ENCODE data around the gene TTC7B.

The TTC7B gene

DNA sequence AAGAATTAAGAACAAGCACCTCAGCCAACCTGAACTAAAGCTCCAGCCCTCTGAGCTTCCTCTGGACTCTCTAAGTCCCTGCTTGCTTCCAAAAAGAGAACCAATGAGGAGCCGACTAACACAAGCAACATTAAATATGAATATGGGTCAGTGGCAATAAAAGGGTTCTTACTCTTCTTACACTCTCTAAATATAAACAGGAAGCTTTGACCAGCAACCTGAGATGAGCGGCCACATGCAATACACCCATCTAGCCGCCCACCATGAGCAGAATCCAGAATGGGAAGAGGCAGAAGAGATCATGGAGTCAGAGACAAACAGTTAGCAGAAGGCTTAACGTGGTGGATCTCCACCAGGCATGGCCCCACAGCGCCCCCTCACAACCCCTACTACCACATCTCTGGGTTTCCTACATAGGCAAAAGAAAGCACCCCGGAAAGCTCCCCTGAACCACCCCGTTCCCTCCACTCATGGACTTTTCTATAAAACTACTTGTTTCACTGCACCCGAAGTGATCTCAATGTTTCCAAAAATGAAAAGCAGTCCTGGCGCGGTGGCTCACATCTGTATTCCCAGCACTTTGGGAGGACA, 59.4 kb downstream of the TTC7B start:
- TF ChIP-seq, protein P1, sequence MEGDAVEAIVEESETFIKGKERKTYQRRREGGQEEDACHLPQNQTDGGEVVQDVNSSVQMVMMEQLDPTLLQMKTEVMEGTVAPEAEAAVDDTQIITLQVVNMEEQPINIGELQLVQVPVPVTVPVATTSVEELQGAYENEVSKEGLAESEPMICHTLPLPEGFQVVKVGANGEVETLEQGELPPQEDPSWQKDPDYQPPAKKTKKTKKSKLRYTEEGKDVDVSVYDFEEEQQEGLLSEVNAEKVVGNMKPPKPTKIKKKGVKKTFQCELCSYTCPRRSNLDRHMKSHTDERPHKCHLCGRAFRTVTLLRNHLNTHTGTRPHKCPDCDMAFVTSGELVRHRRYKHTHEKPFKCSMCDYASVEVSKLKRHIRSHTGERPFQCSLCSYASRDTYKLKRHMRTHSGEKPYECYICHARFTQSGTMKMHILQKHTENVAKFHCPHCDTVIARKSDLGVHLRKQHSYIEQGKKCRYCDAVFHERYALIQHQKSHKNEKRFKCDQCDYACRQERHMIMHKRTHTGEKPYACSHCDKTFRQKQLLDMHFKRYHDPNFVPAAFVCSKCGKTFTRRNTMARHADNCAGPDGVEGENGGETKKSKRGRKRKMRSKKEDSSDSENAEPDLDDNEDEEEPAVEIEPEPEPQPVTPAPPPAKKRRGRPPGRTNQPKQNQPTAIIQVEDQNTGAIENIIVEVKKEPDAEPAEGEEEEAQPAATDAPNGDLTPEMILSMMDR (IDR thresholded peaks at IDR 0.05; ENCODE audit: low read depth, low read length, missing control alignments), result peak; percentile 13
- DNase-seq (ENCODE audit: low read depth), result no peak
- no peak overlapping the region for H3K4me3 ChIP-seq (ENCODE audit: low read depth, low read length)

DNA sequence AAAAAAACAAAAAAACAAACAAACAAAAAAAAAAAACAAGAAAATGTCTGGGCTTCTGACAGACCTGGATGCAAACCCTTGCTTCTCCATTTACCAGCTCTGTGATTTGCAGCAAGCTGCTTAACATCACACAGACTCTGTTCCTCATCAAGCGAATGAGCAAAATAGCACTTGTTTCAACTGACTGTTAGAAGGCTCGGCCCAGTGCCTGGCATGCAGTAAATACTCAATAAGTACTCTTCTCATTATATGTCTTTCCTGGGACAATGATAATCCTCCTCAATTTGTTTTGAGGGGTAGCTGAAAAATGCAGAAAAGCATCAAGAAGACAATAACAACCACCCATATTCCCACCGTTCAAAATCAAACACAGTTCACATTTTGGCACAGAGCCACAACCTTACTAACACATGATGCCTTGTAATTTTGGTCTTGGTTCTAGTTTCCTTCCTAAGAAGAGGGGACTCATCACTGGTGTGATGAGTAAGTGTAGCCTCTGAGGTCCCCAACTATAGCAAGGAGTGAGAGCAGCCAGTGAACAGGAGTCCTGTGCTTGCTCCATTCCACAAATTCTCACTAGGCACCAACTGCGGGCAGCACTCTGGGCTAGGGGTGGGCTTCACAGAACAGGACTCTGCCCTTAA, 60.4 kb downstream of the TTC7B start:
- DNase-seq (ENCODE audit: low read depth), result no peak

DNA sequence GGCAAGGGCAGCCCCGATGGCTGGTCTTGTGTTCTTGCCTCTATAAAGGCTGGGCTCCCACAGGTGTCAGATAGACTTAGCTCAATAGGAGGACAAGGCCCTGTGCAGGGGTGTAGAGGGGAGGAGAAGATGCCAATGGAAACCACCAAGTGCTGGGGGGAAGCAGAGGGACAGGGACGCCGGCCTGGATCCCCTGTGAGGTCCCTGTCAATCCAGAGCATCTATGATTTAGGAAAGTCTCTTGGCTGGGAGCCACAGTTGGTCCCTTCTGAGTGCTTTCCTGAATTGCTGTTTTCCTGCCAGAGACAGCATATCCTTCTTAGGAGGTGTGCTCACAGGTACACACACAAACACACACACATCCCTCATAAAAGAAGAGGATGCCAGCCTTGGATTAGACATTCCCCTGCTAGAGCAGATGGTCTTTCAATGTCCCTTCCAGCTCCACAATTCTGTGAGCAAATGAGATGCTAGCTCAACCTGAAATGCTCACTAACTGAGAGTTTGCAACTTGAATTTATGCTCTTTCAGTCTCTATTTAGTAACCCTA, 62.7 kb downstream of the TTC7B start:
- H3K4me3 ChIP-seq (ENCODE audit: low read depth, low read length), result no peak overlapping the region
- TF ChIP-seq, protein P1 (IDR thresholded peaks at IDR 0.05; ENCODE audit: low read depth, low read length, missing control alignments), result no peak
- no peak for DNase-seq (ENCODE audit: low read depth)

More for the DNA sequence above, 60.4 kb downstream of the TTC7B start:
- TF ChIP-seq, protein P1 (IDR thresholded peaks at IDR 0.05; ENCODE audit: low read depth, low read length, missing control alignments), result no peak
- H3K4me3 ChIP-seq (ENCODE audit: low read depth, low read length), result no peak overlapping the region

DNA sequence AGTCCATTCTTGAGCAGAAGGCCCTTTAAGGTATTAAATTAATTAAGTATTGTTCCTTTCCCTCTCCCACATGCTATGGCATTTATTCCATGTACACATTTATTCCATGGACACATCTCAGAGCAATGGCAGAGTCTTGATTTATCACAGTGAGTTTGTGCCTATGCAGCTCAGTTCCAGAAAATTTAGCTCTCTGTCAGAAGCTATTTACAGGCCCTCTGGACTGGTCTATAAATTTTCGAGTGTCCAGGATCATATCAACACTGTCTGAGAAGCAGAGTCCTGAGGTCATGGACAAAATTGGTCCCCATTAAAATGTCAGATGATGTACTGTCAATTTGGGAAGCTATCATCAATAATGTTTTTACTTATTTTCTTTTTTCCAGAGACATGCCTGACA, 65.5 kb downstream of the TTC7B start:
- TF ChIP-seq, protein P1 (IDR thresholded peaks at IDR 0.05; ENCODE audit: low read depth, low read length, missing control alignments), result no peak
- DNase-seq (ENCODE audit: low read depth), result no peak
- no peak overlapping the region for H3K4me3 ChIP-seq (ENCODE audit: low read depth, low read length)

DNA sequence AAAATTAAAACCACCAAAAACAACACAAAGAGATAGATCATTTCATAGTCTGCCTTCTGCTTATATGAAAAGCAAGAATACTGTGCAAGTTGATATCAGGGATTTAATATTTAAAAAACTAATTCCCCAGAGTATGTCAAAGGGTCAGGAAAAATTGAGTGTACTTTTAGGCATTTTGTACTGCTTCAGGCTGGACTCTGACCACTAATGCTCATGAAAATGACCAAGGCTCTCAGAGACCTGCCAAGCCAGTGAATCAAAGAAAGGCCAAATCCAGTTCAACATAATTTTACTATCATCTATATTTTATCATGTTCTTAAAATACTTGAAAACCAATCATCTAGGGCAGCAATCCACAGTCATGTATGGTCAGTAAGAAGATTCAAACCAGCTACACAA, 66.0 kb downstream of the TTC7B start:
- TF ChIP-seq, protein P1 (IDR thresholded peaks at IDR 0.05; ENCODE audit: low read depth, low read length, missing control alignments), result no peak
- no peak overlapping the region for H3K4me3 ChIP-seq (ENCODE audit: low read depth, low read length)
- no peak for DNase-seq (ENCODE audit: low read depth)

DNA sequence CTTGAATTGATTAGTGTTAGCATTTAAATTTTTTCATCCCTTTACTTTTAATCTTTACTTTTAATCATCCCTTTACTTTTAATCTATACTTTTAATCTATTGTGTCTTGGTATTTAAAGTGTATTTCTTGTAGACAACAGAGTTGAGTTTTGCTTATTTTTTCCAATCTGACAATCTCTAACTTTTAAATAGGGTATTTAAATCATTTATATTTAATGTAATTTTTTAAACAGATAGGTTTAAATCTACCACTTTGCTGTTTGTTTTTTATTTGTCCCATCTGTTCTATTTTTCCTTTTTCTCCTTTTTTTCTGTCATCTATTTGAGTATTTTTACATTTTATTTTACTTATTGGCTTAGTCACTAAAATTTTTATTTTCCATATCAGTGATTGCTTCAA, 68.3 kb downstream of the TTC7B start:
- TF ChIP-seq, protein P1 (IDR thresholded peaks at IDR 0.05; ENCODE audit: low read depth, low read length, missing control alignments), result no peak
- no peak overlapping the region for H3K4me3 ChIP-seq (ENCODE audit: low read depth, low read length)
- DNase-seq (ENCODE audit: low read depth), result no peak

Data from GM12864 (cell line).